Activated naive CD4-positive, alpha-beta T cell treated with anti-CD3 and anti-CD28 coated beads, Interleukin-2, amount 10 ng/mL, durations not matched to agents 7 days and 5 days (primary cell): Measurements from ENCODE around the gene CRABP1.

Experiments
- CTCF ChIA-PET: fragments of 350-600 bp; sonication (Branson Sonifier 250); formaldehyde crosslinking; loops from one replicate; lab custom pipeline; 2021; ENCODE audit warnings: antibody characterized with exemption; lab: Charles Lee
- DNase-seq: peaks from one replicate; pipeline ENCODE4 v3.0.0-alpha.2; 2020
- H3K27ac Mint-ChIP-seq: one replicate; pipeline ENCODE4 v1.8.0; 2021; ENCODE audit warnings: mild to moderate bottlenecking, moderate library complexity, mixed read lengths
- H3K27me3 Mint-ChIP-seq: one replicate; pipeline ENCODE4 v1.8.0; 2021; ENCODE audit warnings: mild to moderate bottlenecking, mixed read lengths
- H3K36me3 Mint-ChIP-seq: one replicate; pipeline ENCODE4 v1.8.0; 2021; ENCODE audit warnings: mixed read lengths
- H3K4me1 Mint-ChIP-seq: one replicate; pipeline ENCODE4 v1.8.0; 2021; ENCODE audit warnings: mixed read lengths
- H3K4me3 Mint-ChIP-seq: one replicate; pipeline ENCODE4 v1.8.0; 2021; ENCODE audit warnings: mild to moderate bottlenecking, moderate library complexity, mixed read lengths
- H3K9me3 Mint-ChIP-seq: one replicate; pipeline ENCODE4 v1.8.0; 2021; ENCODE audit warnings: mixed read lengths

CRABP1 gene

DNA sequence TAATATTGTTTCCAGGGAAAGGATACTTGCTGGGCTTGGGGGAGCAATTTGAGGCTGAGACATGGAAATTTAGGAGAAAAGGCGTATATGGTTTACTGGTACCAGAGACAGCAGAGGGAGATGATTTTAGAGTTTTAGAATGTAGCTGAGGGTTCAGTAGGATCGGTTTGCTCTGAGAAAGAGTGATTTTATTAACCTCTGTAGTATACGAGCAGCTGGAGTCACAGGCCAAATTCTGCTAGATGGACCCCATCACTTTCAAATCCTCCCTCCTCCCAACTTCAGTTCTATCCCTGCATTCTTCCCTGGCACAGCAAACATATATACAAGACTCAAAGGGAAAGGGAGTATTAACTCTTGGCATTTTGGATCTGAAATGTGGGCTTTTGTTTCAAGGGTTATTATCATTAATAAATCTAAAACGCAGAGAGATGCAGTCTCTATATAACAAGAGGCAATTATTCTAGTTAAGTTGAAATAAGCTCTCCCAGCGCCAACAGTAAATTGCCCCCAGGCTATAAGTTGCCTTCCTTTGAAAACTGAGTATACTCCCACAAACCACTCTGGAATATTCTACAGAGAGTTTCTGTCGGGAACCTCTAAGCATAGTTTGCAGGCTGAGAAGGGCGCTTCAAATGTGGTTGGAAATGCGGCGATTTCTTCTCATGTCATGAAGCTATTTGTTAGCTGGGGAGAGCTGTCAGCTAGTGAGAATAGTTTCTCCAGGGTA is 5.4 kb downstream of the CRABP1 start:
- peaks cover 80% of the 10 kb centered on the region for H3K27me3 Mint-ChIP-seq
- H3K27ac Mint-ChIP-seq, result no peak overlapping the region
- CTCF ChIA-PET, result interaction anchor here (1.1 kb wide), 1 partner anchor 51 kb away, joined by 4 read pairs; no protein-coding TSS in a partner anchor

DNA sequence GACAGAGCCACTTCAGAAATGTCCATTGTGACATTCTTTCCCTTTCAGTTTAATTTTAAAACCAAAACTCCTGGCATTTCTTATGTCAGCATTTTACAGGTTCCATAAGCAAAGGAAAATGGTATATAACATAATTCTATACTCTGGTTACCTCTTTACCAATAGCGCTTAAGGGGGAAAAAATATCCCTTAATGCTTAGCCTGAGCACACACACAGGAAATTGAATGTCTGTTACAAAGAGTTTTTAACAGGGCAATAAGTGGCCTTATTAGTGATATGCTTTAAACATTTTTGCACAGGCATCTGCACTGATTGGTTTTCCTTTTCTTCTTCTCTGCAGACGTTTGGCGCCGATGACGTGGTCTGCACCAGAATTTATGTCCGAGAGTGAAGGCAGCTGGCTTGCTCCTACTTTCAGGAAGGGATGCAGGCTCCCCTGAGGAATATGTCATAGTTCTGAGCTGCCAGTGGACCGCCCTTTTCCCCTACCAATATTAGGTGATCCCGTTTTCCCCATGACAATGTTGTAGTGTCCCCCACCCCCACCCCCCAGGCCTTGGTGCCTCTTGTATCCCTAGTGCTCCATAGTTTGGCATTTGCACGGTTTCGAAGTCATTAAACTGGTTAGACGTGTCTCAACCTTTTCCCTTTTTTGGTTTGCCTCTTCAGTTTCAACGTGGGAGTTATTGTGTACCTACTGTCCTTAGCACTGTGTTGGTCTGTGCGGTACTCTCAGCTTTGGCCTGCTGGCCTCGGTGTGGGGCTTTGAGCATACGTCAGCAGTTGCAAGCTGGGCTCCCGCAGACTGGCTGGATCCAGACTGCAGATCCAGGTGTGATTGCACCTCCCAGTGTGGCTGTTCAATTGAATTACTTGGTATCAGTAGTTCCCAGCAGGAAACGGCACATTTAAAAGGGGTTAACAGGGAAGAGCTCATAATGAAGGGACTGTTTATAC is 7.7 kb downstream of the CRABP1 start:
- no peak for DNase-seq
- H3K4me3 Mint-ChIP-seq, result no peak overlapping the region
- H3K4me1 Mint-ChIP-seq, result no peaks in the 10 kb centered on the region
- no peaks in the 10 kb centered on the region for H3K9me3 Mint-ChIP-seq
- no peaks in the 10 kb centered on the region for H3K36me3 Mint-ChIP-seq
- H3K27ac Mint-ChIP-seq, result no peak overlapping the region
- H3K27me3 Mint-ChIP-seq, result peaks cover 57% of the 10 kb centered on the region
- CTCF ChIA-PET, result interaction anchor here (1.3 kb wide), 1 partner anchor 19 kb away, joined by 3 read pairs; no protein-coding TSS in a partner anchor

More for the DNA sequence above, 5.4 kb downstream of the CRABP1 start:
- H3K9me3 Mint-ChIP-seq, result no peaks in the 10 kb centered on the region
- no peaks in the 10 kb centered on the region for H3K4me1 Mint-ChIP-seq
- no peak overlapping the region for H3K4me3 Mint-ChIP-seq
- no peaks in the 10 kb centered on the region for H3K36me3 Mint-ChIP-seq
- DNase-seq, result no peak

DNA sequence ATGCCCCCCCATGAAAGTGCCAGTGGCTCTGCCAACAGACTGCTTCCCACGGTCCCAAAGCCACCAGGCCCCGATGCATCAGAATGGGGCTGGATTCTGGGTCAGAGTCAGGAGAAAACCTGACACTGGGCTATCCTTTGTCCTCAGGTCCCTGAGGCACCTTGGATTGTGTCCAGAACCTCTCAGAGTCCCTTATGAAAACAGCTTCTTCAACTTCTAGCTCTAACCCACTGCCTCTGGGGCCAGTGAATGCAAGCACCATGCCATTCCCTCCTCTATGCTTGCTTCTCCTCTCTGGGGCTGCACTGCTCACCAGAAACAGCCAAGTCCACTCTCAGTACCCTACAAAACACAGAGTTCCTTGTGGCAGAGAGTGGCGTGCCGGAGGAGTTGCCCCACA is 9.9 kb downstream of the CRABP1 start:
- H3K27ac Mint-ChIP-seq, result no peak overlapping the region
- H3K4me1 Mint-ChIP-seq, result no peaks in the 10 kb centered on the region
- H3K36me3 Mint-ChIP-seq, result no peaks in the 10 kb centered on the region
- no peak overlapping the region for H3K4me3 Mint-ChIP-seq
- H3K27me3 Mint-ChIP-seq, result peaks cover 48% of the 10 kb centered on the region
- CTCF ChIA-PET, result no interaction called here
- H3K9me3 Mint-ChIP-seq, result no peaks in the 10 kb centered on the region
- no peak for DNase-seq

DNA sequence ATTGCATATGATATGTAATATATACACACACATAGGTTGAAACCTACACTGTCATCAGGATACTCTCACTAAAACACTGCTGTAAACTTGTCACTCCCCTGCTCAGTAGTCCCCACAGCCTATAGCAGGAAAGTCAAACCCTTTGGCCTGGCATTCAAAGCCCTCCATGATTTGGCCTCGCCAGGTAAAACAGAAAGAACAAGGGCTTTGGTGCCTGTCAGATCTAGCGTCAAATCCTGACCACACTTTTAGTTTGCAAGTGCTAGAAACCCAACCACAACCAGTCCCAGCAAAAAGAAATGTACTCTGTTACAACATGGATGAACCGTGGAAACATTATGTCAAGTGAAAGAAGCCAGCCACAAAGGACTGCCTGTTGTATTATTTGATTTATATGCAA is 11.4 kb downstream of the CRABP1 start:
- DNase-seq, result no peak
- H3K36me3 Mint-ChIP-seq, result no peaks in the 10 kb centered on the region
- no peaks in the 10 kb centered on the region for H3K4me1 Mint-ChIP-seq
- peaks cover 42% of the 10 kb centered on the region for H3K27me3 Mint-ChIP-seq
- no peak overlapping the region for H3K4me3 Mint-ChIP-seq
- CTCF ChIA-PET, result no interaction called here
- no peaks in the 10 kb centered on the region for H3K9me3 Mint-ChIP-seq
- H3K27ac Mint-ChIP-seq, result no peak overlapping the region

DNA sequence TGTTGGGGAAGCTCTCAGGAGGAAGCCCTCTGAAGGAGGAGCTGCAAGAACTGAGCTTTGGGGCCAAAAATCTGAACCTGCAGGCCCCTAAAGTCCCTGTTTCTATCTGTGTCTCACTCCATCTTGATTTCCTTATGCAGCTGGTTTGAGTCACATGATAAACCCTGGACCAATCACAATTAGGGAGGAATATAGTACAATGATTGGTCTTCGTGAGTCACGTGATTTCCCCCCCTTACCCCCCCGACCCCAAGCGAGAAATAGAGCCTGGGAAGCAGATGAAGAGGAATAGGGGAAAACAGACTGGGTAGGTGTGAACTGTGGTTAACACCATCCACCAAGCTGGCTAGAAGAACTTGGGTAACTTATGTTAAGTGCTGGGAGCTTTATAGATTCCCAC is 12.9 kb downstream of the CRABP1 start:
- H3K27ac Mint-ChIP-seq, result no peak overlapping the region
- no peaks in the 10 kb centered on the region for H3K36me3 Mint-ChIP-seq
- no peaks in the 10 kb centered on the region for H3K9me3 Mint-ChIP-seq
- CTCF ChIA-PET, result interaction anchor here (0.8 kb wide), 1 partner anchor 14 kb away, joined by 3 read pairs; no protein-coding TSS in a partner anchor
- peaks cover 33% of the 10 kb centered on the region for H3K27me3 Mint-ChIP-seq
- no peaks in the 10 kb centered on the region for H3K4me1 Mint-ChIP-seq
- no peak overlapping the region for H3K4me3 Mint-ChIP-seq
- no peak for DNase-seq

DNA sequence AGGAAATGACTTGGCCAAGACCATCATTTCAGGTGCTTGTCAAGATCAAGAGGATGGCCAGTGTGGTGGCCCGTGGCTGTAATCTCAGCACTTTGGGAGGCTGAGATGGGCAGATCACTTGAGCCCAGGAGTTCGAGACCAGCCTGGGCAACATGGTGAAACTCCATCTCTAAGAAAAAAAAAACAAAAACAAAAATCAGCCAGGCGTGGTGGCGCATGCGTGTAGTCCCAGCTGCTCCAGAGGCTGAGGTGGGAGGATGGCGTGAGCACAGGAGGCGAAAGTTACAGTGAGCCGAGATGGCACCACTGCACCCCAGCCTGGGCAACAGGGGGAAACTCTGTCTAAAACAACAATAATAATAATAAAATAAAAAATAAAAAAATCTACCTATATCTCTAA is 15.0 kb downstream of the CRABP1 start:
- Mint-ChIP-seq H3K4me1 (no peaks in the 10 kb centered on the region), H3K27me3 (peaks cover 26% of the 10 kb centered on the region), H3K36me3 (no peaks in the 10 kb centered on the region), H3K27ac (no peak overlapping the region), H3K4me3 (no peak overlapping the region), H3K9me3 (no peaks in the 10 kb centered on the region)
- DNase-seq, result no peak
- CTCF ChIA-PET, result no interaction called here

DNA sequence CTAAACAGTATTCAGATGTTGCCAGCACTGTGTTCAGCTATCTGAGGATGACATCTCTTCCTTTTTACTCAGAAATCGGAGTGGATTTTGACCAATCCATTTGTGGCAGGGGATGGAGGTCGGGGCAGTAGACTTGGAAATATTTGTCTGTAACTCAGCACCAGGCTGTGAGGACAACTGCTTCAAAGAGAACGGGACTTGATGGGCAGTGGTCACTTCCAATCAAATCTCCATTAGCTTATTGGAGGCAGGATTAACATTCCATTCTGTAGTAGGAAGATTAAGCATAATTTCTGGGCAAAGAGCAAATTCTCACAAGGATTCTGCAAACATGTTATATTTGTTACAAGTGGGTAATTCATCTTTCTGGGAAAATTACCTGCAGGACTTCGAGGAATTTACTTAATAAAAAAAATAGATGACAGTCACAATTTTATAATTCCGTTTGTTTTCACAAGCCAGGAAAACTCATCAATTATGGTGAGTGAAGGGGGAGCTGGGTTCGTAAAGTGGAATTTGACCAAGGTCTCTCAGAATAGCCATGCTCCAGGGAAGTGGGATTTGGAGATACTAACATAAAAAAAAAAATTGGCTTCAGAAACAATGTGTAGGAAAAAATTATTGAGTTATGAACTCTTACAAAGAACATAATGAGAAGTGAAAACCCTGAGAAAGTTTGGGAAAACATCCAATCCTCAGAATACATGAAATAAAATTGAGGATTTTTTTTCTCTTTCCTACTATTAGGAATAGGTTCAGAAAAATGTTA is 18.1 kb downstream of the CRABP1 start:
- H3K36me3 Mint-ChIP-seq, result no peaks in the 10 kb centered on the region
- no peak overlapping the region for H3K4me3 Mint-ChIP-seq
- CTCF ChIA-PET, result no interaction called here
- no peak overlapping the region for H3K27ac Mint-ChIP-seq
- H3K4me1 Mint-ChIP-seq, result no peaks in the 10 kb centered on the region
- H3K27me3 Mint-ChIP-seq, result peaks cover 42% of the 10 kb centered on the region
- DNase-seq, result no peak
- H3K9me3 Mint-ChIP-seq, result no peaks in the 10 kb centered on the region

DNA sequence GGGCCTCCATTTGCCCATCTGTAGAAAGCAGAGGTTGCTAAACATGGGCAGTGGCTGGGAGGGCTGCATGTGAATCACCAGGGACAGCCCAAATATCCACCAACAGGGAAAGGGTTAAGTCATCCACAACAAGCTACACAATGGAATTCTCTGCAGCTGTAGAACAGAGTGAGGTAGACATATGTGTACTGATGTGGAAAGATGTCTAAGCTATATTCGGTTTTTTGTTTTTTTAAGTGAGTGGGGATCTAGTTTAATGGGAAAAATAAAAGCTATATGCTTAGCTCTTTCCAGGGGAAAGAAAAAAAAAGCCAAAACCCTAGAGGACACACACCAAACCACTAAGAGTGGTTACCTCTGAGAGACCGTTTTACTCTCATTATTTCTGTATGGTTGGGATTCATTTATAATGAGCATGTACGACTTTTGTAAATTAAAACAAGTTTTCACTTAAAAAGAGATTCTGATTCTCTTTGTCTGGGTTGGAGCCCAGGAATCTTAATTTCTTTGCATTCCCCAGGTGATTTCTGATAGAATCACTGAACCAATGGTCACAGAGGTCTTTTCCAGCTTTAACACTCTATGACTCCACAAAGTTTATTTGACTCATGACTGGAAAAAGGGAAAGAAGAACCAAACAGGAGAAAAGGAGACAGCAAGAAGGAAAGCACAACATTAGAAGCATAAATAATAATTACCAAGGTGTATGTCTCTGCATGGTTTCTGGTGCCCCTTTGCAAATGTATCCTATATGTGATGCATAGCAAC is 19.1 kb downstream of the CRABP1 start:
- CTCF ChIA-PET, result interaction anchor here (0.5 kb wide), 1 partner anchor 24 kb away, joined by 3 read pairs; no protein-coding TSS in a partner anchor

DNA sequence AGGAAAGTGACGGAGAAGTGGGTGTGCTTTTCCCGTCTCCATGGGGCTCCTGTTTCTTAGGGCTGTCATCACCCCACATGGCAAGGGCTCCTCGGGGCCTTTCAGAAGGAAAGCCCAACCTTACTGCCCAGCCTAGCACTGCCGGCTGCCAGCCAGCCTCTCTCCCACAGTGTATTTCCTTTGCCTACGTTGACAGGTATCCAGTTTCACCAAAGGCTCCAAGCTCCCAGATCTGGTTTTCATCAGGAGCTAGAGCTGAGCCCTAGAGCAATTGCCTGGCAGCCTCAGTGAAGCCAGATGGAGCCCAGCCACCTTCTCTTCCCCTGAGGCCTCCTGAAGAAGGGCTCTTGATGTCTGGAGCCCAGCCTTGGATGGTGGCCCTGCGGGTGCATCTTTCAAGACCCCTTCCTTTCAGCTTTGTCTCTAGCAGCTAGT is 20.2 kb downstream of the CRABP1 start:
- no peak overlapping the region for H3K4me3 Mint-ChIP-seq
- no peaks in the 10 kb centered on the region for H3K9me3 Mint-ChIP-seq

More for the DNA sequence above, 19.1 kb downstream of the CRABP1 start:
- H3K4me1 Mint-ChIP-seq, result no peaks in the 10 kb centered on the region
- H3K4me3 Mint-ChIP-seq, result no peak overlapping the region
- no peak for DNase-seq
- no peak overlapping the region for H3K27ac Mint-ChIP-seq
- no peaks in the 10 kb centered on the region for H3K36me3 Mint-ChIP-seq
- peaks cover 50% of the 10 kb centered on the region for H3K27me3 Mint-ChIP-seq
- no peaks in the 10 kb centered on the region for H3K9me3 Mint-ChIP-seq

DNA sequence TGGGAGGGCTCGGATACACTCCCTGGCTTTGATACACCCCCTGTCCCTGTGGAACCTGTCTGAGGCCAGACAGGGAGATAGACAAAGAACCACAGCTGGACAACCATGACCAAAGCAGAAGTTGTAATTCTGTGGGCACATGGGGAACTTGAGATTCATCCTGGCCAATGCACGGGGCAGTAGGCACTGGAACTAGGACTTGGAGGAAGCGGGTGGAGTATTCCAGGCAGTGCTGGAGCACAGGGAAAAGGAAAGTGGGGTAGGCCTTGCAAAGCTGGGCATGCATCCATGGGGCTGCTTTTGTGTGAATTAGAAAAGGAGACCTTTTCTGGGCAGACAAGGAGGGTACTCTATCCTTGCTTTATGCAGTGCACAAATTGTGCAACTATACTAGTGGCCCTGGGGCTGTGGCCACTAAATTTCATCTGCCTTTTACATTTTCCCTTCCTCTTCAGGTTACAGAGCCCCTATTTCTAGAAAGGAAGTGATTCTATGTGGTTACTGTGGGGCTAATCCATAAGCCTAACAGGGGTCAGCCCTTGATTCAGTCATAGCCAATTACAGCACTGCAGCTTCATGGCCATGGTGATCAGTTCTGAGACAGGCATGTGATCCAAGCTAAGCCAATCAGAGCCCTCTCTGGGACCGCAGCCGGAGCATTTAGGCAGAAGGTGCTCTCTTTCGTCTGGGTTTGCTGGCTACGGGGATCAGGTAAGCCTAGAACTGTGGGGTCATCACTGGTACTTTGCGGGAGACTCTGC is 21.0 kb downstream of the CRABP1 start:
- CTCF ChIA-PET, result interaction anchor here (0.8 kb wide), 1 partner anchor 40 kb away, joined by 4 read pairs; no protein-coding TSS in a partner anchor
- H3K9me3 Mint-ChIP-seq, result no peaks in the 10 kb centered on the region
- no peaks in the 10 kb centered on the region for H3K4me1 Mint-ChIP-seq
- no peak overlapping the region for H3K4me3 Mint-ChIP-seq
- H3K36me3 Mint-ChIP-seq, result no peaks in the 10 kb centered on the region
- no peak for DNase-seq
- H3K27me3 Mint-ChIP-seq, result peaks cover 53% of the 10 kb centered on the region
- no peak overlapping the region for H3K27ac Mint-ChIP-seq

More for the DNA sequence above, 20.2 kb downstream of the CRABP1 start:
- no peaks in the 10 kb centered on the region for H3K4me1 Mint-ChIP-seq
- no peaks in the 10 kb centered on the region for H3K36me3 Mint-ChIP-seq
- peaks cover 51% of the 10 kb centered on the region for H3K27me3 Mint-ChIP-seq
- no peak for DNase-seq
- CTCF ChIA-PET, result no interaction called here
- no peak overlapping the region for H3K27ac Mint-ChIP-seq

DNA sequence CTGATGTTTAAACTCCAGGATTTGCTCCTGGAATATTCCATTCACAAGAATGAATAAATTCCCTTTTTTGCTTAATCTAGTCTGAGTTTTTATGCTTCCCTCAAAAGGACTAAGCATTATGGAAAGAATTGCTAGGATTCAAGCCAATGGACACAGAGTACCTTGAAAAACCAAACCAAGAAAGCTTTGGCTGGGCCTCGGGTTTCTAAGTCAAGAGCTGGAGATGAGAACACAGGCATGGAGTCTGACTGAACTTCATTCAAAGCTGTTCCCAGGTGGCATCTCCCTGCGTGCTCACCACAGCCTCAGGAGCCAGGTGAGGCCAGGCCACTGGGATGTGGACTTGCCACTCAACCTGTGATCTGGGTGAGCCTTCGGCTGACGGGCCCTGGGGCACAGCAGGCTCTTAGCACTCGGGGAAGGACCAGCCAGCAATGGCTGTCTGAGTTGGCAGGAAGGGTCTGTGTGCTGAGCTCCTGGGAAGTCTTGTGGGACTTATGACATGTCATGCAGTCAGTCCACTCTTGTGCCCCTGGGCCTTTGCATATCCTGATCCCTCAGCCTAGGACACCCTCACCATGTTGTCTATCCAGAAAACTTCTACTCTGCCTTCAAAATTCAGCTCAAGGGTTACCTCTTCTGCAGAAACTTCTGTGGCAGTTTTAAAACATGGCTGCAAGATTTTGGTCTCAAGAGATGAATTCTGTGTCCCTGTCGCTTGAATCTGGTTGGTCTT is 21.8 kb downstream of the CRABP1 start:
- no peak overlapping the region for H3K27ac Mint-ChIP-seq
- CTCF ChIA-PET, result interaction anchor here (0.6 to 0.8 kb wide), 2 partner anchors 39 to 645 kb away, joined by 3 to 4 read pairs; no protein-coding TSS in a partner anchor
- H3K36me3 Mint-ChIP-seq, result no peaks in the 10 kb centered on the region
- no peak for DNase-seq
- H3K4me1 Mint-ChIP-seq, result no peaks in the 10 kb centered on the region
- peaks cover 57% of the 10 kb centered on the region for H3K27me3 Mint-ChIP-seq
- no peaks in the 10 kb centered on the region for H3K9me3 Mint-ChIP-seq
- H3K4me3 Mint-ChIP-seq, result no peak overlapping the region

DNA sequence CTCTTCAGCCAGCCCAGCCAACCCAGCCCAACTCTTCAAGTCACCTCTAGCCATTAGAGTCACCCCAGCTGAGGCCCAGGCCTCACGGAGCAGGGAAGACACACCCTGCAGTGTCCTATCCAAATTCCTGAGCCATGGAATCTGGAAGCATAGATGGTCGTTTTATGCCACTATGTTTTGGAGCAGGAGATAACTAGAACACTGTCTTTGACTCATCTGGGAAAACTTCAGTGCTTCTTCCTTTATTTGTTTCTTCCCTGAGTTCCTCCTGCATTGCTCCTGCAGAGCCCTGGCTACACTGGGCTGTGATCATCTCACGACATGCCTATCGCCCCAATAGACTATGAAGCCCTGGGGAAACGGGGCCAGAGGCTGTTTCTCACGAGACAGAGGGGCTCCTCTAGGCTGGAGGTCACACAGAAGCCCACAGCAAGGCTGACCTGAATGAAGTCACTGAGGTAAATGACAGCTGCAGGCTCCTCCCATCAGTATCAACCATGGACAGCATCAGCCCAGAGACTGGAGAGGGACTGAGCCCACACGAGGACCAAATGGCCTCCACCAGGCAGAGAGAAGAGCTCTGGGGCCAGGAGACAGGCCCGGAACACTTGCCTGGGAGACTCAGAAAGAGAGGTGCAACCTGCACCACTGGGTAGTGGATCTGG is 22.7 kb downstream of the CRABP1 start:
- no peaks in the 10 kb centered on the region for H3K4me1 Mint-ChIP-seq
- DNase-seq, result no peak
- H3K9me3 Mint-ChIP-seq, result no peaks in the 10 kb centered on the region
- no peak overlapping the region for H3K27ac Mint-ChIP-seq
- CTCF ChIA-PET, result no interaction called here
- no peak overlapping the region for H3K4me3 Mint-ChIP-seq
- no peaks in the 10 kb centered on the region for H3K36me3 Mint-ChIP-seq
- H3K27me3 Mint-ChIP-seq, result peaks cover 59% of the 10 kb centered on the region
